Nephron (organoid): ENCODE results near the gene SLC2A9.

ENCODE experiments used
- H3K27ac Mint-ChIP-seq, 3 experiments: 2 replicates each; pipeline ENCODE4 v1.8.0; 2020; ENCODE audit warnings: mixed read lengths in 3 of 3, mild to moderate bottlenecking in 2 of 3, moderate library complexity in 1 of 3
- H3K27me3 Mint-ChIP-seq: 2 replicates; pipeline ENCODE4 v1.8.0; 2021; ENCODE audit warnings: low read depth, mild to moderate bottlenecking, moderate library complexity, mixed read lengths
- H3K36me3 Mint-ChIP-seq: 2 replicates; pipeline ENCODE4 v1.8.0; 2020; ENCODE audit warnings: low read depth, mixed read lengths
- H3K4me1 Mint-ChIP-seq: 2 replicates; pipeline ENCODE4 v1.8.0; 2020; ENCODE audit warnings: mixed read lengths
- H3K4me3 Mint-ChIP-seq, 3 experiments: 2 replicates each; pipeline ENCODE4 v1.8.0; 2020; ENCODE audit warnings: mild to moderate bottlenecking in 3 of 3, mixed read lengths in 3 of 3, moderate library complexity in 2 of 3
- H3K9me3 Mint-ChIP-seq: 2 replicates; pipeline ENCODE4 v1.8.0; 2020; ENCODE audit warnings: mixed read lengths
- CTCF ChIP-seq, 3 experiments: fragments of 200-600 bp; sonication (generic); IDR thresholded peaks; one replicate each; pipeline ENCODE4 v1.5.0; 2021; ENCODE audit warnings: antibody characterized with exemption in 3 of 3; ENCODE audit not compliant: unreplicated experiment in 3 of 3

SLC2A9 gene

GRCh38 chr4:10022346-10023049 is 1.2 kb upstream of the SLC2A9 start:
- Mint-ChIP-seq H3K27me3 (peaks cover 21% of the 10 kb centered on the region), H3K4me1 (peaks cover 41% of the 10 kb centered on the region), H3K9me3 (peaks cover 3% of the 10 kb centered on the region), H3K4me3 (no peak overlapping the region), H3K27ac (peak overlapping the region in 2 of 3 experiments; percentile 27 to 35), H3K36me3 (peaks cover 3% of the 10 kb centered on the region)
- no peak for TF ChIP-seq CTCF (IDR thresholded peaks at IDR 0.05; ENCODE audit: unreplicated experiment in 3 of 3)

GRCh38 chr4:10021653-10022023 is 341 bp upstream of the SLC2A9 start:
- Mint-ChIP-seq H3K27me3 (peaks cover 21% of the 10 kb centered on the region), H3K9me3 (no peaks in the 10 kb centered on the region), H3K27ac (peak overlapping the region in 2 of 3 experiments; percentile 38 to 39), H3K36me3 (no peaks in the 10 kb centered on the region), H3K4me3 (no peak overlapping the region), H3K4me1 (peaks cover 41% of the 10 kb centered on the region)
- no peak for TF ChIP-seq CTCF (IDR thresholded peaks at IDR 0.05; ENCODE audit: unreplicated experiment in 3 of 3)

- peak overlapping the region in 2 of 3 experiments; percentile 81 to 98 for H3K27ac Mint-ChIP-seq
- H3K36me3 Mint-ChIP-seq: no peaks in the 10 kb centered on the region
- peak overlapping the region in 2 of 3 experiments; percentile 34 to 44 for H3K4me3 Mint-ChIP-seq
- no peak for TF ChIP-seq CTCF (IDR thresholded peaks at IDR 0.05; ENCODE audit: unreplicated experiment in 3 of 3)
- peaks cover 19% of the 10 kb centered on the region for H3K27me3 Mint-ChIP-seq
- H3K4me1 Mint-ChIP-seq: peaks cover 46% of the 10 kb centered on the region
- H3K9me3 Mint-ChIP-seq: no peaks in the 10 kb centered on the region
These were observed 1.2 kb downstream of the SLC2A9 start for GRCh38 chr4:10020106-10020505.

- peaks cover 18% of the 10 kb centered on the region for H3K27me3 Mint-ChIP-seq
- peak overlapping the region; percentile 72 to 87 (median 78) for H3K4me3 Mint-ChIP-seq
- H3K4me1 Mint-ChIP-seq: peaks cover 47% of the 10 kb centered on the region
- no peaks in the 10 kb centered on the region for H3K9me3 Mint-ChIP-seq
- no peaks in the 10 kb centered on the region for H3K36me3 Mint-ChIP-seq
- TF ChIP-seq CTCF (IDR thresholded peaks at IDR 0.05; ENCODE audit: unreplicated experiment in 3 of 3): no peak
- peak overlapping the region; percentile 88 to 98 (median 98) for H3K27ac Mint-ChIP-seq
These were observed 1.7 kb downstream of the SLC2A9 start for GRCh38 chr4:10019521-10020051.

GRCh38 chr4:10018818-10019461 is 2.4 kb downstream of the SLC2A9 start:
- TF ChIP-seq CTCF (IDR thresholded peaks at IDR 0.05; ENCODE audit: unreplicated experiment in 3 of 3): peak; percentile 93 to 96 (median 96)
- Mint-ChIP-seq H3K27ac (peak overlapping the region; percentile 88 to 98 (median 98)), H3K9me3 (no peaks in the 10 kb centered on the region), H3K27me3 (peaks cover 15% of the 10 kb centered on the region), H3K4me1 (peaks cover 43% of the 10 kb centered on the region), H3K4me3 (peak overlapping the region; percentile 72 to 87 (median 78)), H3K36me3 (no peaks in the 10 kb centered on the region)
